SK-N-MC (cell line): Measurements from ENCODE around the gene IL9R.
"Not testable (repeated sequence)": the region's sequence is repeated elsewhere in the genome, so short reads cannot be mapped to it uniquely, and the experiment has no call there.

Experiments used
- EZH2 ChIP-seq: fragments of 200-600 bp; sonication (generic); IDR thresholded peaks from one replicate; pipeline ENCODE4 v1.6.1; 2017; ENCODE audit warnings: antibody characterized with exemption
- POLR2AphosphoS5 ChIP-seq: IDR thresholded peaks from 2 replicates; pipeline ENCODE4 v1.6.1; 2012; ENCODE audit warnings: mild to moderate bottlenecking, low read depth, low read length, borderline replicate concordance

DNA sequence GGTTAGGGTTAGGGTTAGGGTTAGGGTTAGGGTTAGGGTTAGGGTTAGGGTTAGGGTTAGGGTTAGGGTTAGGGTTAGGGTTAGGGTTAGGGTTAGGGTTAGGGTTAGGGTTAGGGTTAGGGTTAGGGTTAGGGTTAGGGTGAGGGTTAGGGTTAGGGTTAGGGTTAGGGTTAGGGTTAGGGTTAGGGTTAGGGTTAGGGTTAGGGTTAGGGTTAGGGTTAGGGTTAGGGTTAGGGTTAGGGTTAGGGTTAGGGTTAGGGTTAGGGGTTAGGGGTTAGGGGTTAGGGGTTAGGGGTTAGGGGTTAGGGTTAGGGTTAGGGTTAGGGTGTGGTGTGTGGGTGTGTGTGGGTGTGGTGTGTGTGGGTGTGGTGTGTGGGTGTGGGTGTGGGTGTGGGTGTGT, 33.0 kb downstream of the IL9R start:
- TF ChIP-seq POLR2AphosphoS5, EZH2: not testable (repeated sequence)
